ENCODE results near the gene ATG7. TPM values are rescaled to one million over a fixed set of nuclear protein-coding genes. Genes with fewer than 3 reads are reported as not detected.

Gene ATG7
- polyA plus RNA-seq, 4 donors: 7.8 to 16.3 (median 11.6) TPM

GRCh38 chr3:11269007-11269406 is 3.2 kb upstream of the ATG7 start:
- H3K4me3 ChIP-seq (ENCODE audit: low read depth in 1 of 3, low read length in 3 of 3): no peak overlapping the region
- no peak overlapping the region for H3K27ac ChIP-seq (ENCODE audit: low read depth in 1 of 3, low read length in 2 of 3)
- DNase-seq: no peak
- no peaks in the 10 kb centered on the region for H3K36me3 ChIP-seq (ENCODE audit: control insufficient read depth in 3 of 3, insufficient read depth in 2 of 3, low read depth in 1 of 3, low read length in 3 of 3)
- no peaks in the 10 kb centered on the region for H3K27me3 ChIP-seq (ENCODE audit: control insufficient read depth in 3 of 3, insufficient read depth in 3 of 3, low read length in 3 of 3)
- no peak for FAIRE-seq
- H3K9me3 ChIP-seq (ENCODE audit: control insufficient read depth in 2 of 2, insufficient read depth in 1 of 2, low read depth in 1 of 2, low read length in 1 of 2): no peaks in the 10 kb centered on the region
- H3K4me1 ChIP-seq (ENCODE audit: control insufficient read depth in 3 of 3, insufficient read depth in 2 of 3, low read depth in 1 of 3, low read length in 2 of 3): peaks cover 0 to 6% (median 0%) of the 10 kb centered on the region in 3 donors
- WGBS, 3 donors: 78 to 84% (median 80%) methylated on average over 9 of the region's 9 CpGs

DNA sequence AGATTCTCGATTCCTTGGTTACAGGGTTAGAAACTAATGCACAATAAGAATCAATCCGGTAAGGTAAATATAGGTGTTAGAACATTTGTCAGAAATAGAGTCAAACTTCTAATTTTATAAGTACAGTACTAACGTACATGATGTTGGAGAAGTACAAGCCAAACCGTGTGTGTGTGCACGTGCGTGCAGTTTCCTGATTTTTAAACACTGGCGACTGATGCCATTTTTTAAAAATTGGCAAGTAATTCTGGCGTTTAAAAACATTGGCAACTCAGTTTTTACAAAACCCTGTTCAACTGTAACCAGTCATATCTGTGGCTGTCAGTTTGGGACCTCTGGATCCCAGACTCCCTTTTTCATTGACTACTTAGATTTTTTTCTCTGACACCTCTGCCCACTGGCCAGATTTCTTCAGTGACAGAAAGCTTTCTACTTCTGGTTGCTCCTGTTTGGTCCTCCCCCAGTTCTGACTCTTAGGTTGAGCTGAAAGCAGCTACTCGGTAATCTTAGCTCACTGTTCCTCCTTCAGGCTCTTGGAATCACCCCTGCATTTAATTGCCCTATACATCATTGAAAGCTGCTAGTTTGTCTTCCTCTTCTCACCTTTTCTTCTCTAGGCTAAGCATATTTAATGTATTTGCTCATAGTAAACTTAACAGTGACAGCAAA is 843 bp downstream of the ATG7 start:
- H3K27ac ChIP-seq (ENCODE audit: low read depth in 1 of 3, low read length in 2 of 3): peak overlapping the region in 1 of 3 donors; percentile 99
- FAIRE-seq: no peak

DNA sequence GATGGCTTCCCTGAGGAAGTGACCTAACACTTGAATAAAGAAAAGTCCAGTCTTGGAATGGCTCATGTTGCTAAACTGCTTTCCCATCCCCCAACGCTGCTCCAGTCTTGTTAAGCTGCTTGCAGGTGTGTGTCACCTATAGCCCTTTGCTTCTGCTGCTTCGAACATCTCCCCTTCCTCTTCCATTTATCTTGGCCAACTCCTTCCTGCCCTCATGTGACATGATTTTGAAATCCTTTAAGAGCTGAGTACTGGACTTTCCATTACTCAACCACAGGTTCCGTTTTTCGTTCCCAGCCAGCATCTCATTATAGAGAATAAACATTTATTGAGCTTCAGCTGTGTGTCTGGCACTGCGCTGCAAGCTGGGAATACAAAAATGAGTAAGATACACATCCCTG is 1.7 kb downstream of the ATG7 start:
- peaks cover 0 to 2% (median 0%) of the 10 kb centered on the region in 3 donors for H3K36me3 ChIP-seq (ENCODE audit: control insufficient read depth in 3 of 3, insufficient read depth in 2 of 3, low read depth in 1 of 3, low read length in 3 of 3)
- WGBS, 3 donors: 68 to 89% (median 84%) methylated on average over 5 of the region's 5 CpGs
- FAIRE-seq (no peak), DNase-seq (peak in 1 of 2 donors; percentile 11)
- H3K9me3 ChIP-seq (ENCODE audit: control insufficient read depth in 2 of 2, insufficient read depth in 1 of 2, low read depth in 1 of 2, low read length in 1 of 2): no peaks in the 10 kb centered on the region
- H3K27me3 ChIP-seq (ENCODE audit: control insufficient read depth in 3 of 3, insufficient read depth in 3 of 3, low read length in 3 of 3): no peaks in the 10 kb centered on the region
- peak overlapping the region in 1 of 3 donors; percentile 55 for H3K27ac ChIP-seq (ENCODE audit: low read depth in 1 of 3, low read length in 2 of 3)
- peaks cover 0 to 6% (median 0%) of the 10 kb centered on the region in 3 donors for H3K4me1 ChIP-seq (ENCODE audit: control insufficient read depth in 3 of 3, insufficient read depth in 2 of 3, low read depth in 1 of 3, low read length in 2 of 3)
- H3K4me3 ChIP-seq (ENCODE audit: low read depth in 1 of 3, low read length in 3 of 3): no peak overlapping the region

More for the DNA sequence above, 843 bp downstream of the ATG7 start:
- Histone ChIP-seq H3K4me3 (ENCODE audit: low read depth in 1 of 3, low read length in 3 of 3) (peak overlapping the region; percentile 61 to 82 (median 74)), H3K9me3 (ENCODE audit: control insufficient read depth in 2 of 2, insufficient read depth in 1 of 2, low read depth in 1 of 2, low read length in 1 of 2) (no peaks in the 10 kb centered on the region), H3K27me3 (ENCODE audit: control insufficient read depth in 3 of 3, insufficient read depth in 3 of 3, low read length in 3 of 3) (no peaks in the 10 kb centered on the region), H3K4me1 (ENCODE audit: control insufficient read depth in 3 of 3, insufficient read depth in 2 of 3, low read depth in 1 of 3, low read length in 2 of 3) (peaks cover 0 to 6% (median 0%) of the 10 kb centered on the region in 3 donors), H3K36me3 (ENCODE audit: control insufficient read depth in 3 of 3, insufficient read depth in 2 of 3, low read depth in 1 of 3, low read length in 3 of 3) (peaks cover 0 to 2% (median 0%) of the 10 kb centered on the region in 3 donors)
- DNase-seq: no peak
- WGBS, 3 donors: 1 to 2% (median 2%) methylated on average over 9 of the region's 9 CpGs

DNA sequence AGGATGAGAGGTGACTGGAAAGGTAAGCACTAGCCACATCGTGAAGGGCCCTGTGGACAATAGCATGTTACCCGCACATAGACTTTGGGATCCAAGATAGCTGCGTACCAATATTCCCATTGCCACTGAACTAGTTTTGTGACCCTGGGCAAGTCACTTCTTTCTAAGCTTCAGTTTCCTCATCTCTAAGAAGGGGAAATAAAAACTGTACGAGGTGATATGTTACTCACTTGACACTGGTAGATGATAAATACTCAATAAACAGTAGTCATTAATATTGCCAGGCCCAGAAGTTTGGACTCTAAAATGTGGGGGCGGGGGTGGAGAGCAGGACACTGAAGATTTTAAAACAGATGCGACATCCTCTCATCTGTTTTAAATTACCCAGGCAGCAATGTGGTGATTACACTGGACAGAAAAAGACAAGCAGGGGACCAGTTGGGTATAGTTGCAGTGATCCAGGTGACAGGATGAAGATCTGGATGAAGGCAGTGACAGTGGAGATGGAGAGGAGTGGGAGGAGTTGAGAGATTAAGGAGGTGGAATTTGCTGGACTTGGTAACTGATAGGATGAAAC is 2.5 kb downstream of the ATG7 start:
- peak overlapping the region in 1 of 3 donors; percentile 55 for H3K27ac ChIP-seq (ENCODE audit: low read depth in 1 of 3, low read length in 2 of 3)
- WGBS, 3 donors: 82 to 88% (median 87%) methylated on average over 6 of the region's 6 CpGs
- H3K27me3 ChIP-seq (ENCODE audit: control insufficient read depth in 3 of 3, insufficient read depth in 3 of 3, low read length in 3 of 3): no peaks in the 10 kb centered on the region
- no peaks in the 10 kb centered on the region for H3K9me3 ChIP-seq (ENCODE audit: control insufficient read depth in 2 of 2, insufficient read depth in 1 of 2, low read depth in 1 of 2, low read length in 1 of 2)
- peaks cover 0 to 6% (median 0%) of the 10 kb centered on the region in 3 donors for H3K4me1 ChIP-seq (ENCODE audit: control insufficient read depth in 3 of 3, insufficient read depth in 2 of 3, low read depth in 1 of 3, low read length in 2 of 3)
- H3K36me3 ChIP-seq (ENCODE audit: control insufficient read depth in 3 of 3, insufficient read depth in 2 of 3, low read depth in 1 of 3, low read length in 3 of 3): peaks cover 0 to 2% (median 0%) of the 10 kb centered on the region in 3 donors
- DNase-seq (no peak), FAIRE-seq (no peak)
- H3K4me3 ChIP-seq (ENCODE audit: low read depth in 1 of 3, low read length in 3 of 3): no peak overlapping the region

DNA sequence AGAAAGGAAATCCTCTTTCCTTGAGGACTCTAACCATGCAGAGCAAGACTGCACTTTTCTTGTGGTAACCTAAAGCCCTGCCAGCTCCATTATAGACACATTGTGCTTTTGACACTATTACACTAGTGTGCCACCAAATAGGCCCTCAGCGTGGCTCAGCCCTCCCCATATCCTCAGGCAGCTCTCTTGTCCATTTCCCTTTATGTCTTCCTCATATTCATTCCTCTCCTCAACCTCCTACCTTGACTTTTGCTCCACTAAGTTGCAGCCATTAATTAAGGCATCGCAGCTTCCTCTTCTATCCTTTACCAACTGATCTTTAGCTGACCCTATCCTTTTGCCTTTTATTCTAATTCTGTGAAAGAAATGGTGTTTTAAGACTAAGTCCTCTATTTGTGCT is 3.7 kb downstream of the ATG7 start:
- WGBS, 3 donors: 40 to 75% (median 58%) methylated on average over 2 of the region's 2 CpGs
- Histone ChIP-seq H3K9me3 (ENCODE audit: control insufficient read depth in 2 of 2, insufficient read depth in 1 of 2, low read depth in 1 of 2, low read length in 1 of 2) (no peaks in the 10 kb centered on the region), H3K4me3 (ENCODE audit: low read depth in 1 of 3, low read length in 3 of 3) (no peak overlapping the region), H3K4me1 (ENCODE audit: control insufficient read depth in 3 of 3, insufficient read depth in 2 of 3, low read depth in 1 of 3, low read length in 2 of 3) (peaks cover 0 to 6% (median 0%) of the 10 kb centered on the region in 3 donors), H3K27ac (ENCODE audit: low read depth in 1 of 3, low read length in 2 of 3) (no peak overlapping the region), H3K27me3 (ENCODE audit: control insufficient read depth in 3 of 3, insufficient read depth in 3 of 3, low read length in 3 of 3) (no peaks in the 10 kb centered on the region), H3K36me3 (ENCODE audit: control insufficient read depth in 3 of 3, insufficient read depth in 2 of 3, low read depth in 1 of 3, low read length in 3 of 3) (peaks cover 0 to 3% (median 2%) of the 10 kb centered on the region in 3 donors)
- FAIRE-seq (no peak), DNase-seq (no peak)

GRCh38 chr3:11276901-11277300 is 4.7 kb downstream of the ATG7 start:
- Histone ChIP-seq H3K9me3 (ENCODE audit: control insufficient read depth in 2 of 2, insufficient read depth in 1 of 2, low read depth in 1 of 2, low read length in 1 of 2) (no peaks in the 10 kb centered on the region), H3K27ac (ENCODE audit: low read depth in 1 of 3, low read length in 2 of 3) (no peak overlapping the region), H3K36me3 (ENCODE audit: control insufficient read depth in 3 of 3, insufficient read depth in 2 of 3, low read depth in 1 of 3, low read length in 3 of 3) (peaks cover 0 to 6% (median 2%) of the 10 kb centered on the region in 3 donors), H3K4me3 (ENCODE audit: low read depth in 1 of 3, low read length in 3 of 3) (no peak overlapping the region), H3K4me1 (ENCODE audit: control insufficient read depth in 3 of 3, insufficient read depth in 2 of 3, low read depth in 1 of 3, low read length in 2 of 3) (peaks cover 0 to 3% (median 0%) of the 10 kb centered on the region in 3 donors), H3K27me3 (ENCODE audit: control insufficient read depth in 3 of 3, insufficient read depth in 3 of 3, low read length in 3 of 3) (no peaks in the 10 kb centered on the region)
- 86 to 100% (median 95%) methylated on average over 2 of the region's 2 CpGs for WGBS, 3 donors
- no peak for FAIRE-seq
- DNase-seq: no peak

- FAIRE-seq (no peak), DNase-seq (peak in 1 of 2 donors; percentile 14)
- WGBS, 3 donors: 56 to 86% (median 80%) methylated on average over 5 of the region's 5 CpGs
- Histone ChIP-seq H3K4me3 (ENCODE audit: low read depth in 1 of 3, low read length in 3 of 3) (no peak overlapping the region), H3K27ac (ENCODE audit: low read depth in 1 of 3, low read length in 2 of 3) (peak overlapping the region in 2 of 3 donors; percentile 44 to 55), H3K9me3 (ENCODE audit: control insufficient read depth in 2 of 2, insufficient read depth in 1 of 2, low read depth in 1 of 2, low read length in 1 of 2) (no peaks in the 10 kb centered on the region), H3K4me1 (ENCODE audit: control insufficient read depth in 3 of 3, insufficient read depth in 2 of 3, low read depth in 1 of 3, low read length in 2 of 3) (no peaks in the 10 kb centered on the region), H3K36me3 (ENCODE audit: control insufficient read depth in 3 of 3, insufficient read depth in 2 of 3, low read depth in 1 of 3, low read length in 3 of 3) (peaks cover 0 to 15% (median 11%) of the 10 kb centered on the region in 3 donors), H3K27me3 (ENCODE audit: control insufficient read depth in 3 of 3, insufficient read depth in 3 of 3, low read length in 3 of 3) (no peaks in the 10 kb centered on the region)
Measured at GRCh38 chr3:11282250-11283138, 10.3 kb downstream of the ATG7 start.

DNA sequence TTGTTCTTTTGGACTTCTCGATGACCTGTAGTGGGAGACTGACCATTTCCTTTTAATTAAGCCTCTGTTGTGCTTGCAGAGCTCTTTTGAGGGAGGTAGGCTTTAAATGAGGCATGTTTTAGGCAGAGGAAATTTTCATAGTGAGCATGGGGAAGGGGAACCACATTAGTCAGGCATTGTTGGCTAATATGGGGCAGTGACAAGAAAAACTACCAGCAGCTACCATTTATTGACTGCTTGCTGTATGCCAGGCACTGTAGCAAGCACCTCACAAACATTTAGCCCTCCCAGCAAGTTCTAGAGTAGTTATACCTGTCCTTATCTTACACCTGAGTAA is 10.9 kb downstream of the ATG7 start:
- no peak for DNase-seq
- Histone ChIP-seq H3K9me3 (ENCODE audit: control insufficient read depth in 2 of 2, insufficient read depth in 1 of 2, low read depth in 1 of 2, low read length in 1 of 2) (no peaks in the 10 kb centered on the region), H3K4me1 (ENCODE audit: control insufficient read depth in 3 of 3, insufficient read depth in 2 of 3, low read depth in 1 of 3, low read length in 2 of 3) (peaks cover 0 to 4% (median 0%) of the 10 kb centered on the region in 3 donors), H3K36me3 (ENCODE audit: control insufficient read depth in 3 of 3, insufficient read depth in 2 of 3, low read depth in 1 of 3, low read length in 3 of 3) (peaks cover 0 to 15% (median 11%) of the 10 kb centered on the region in 3 donors), H3K27me3 (ENCODE audit: control insufficient read depth in 3 of 3, insufficient read depth in 3 of 3, low read length in 3 of 3) (no peaks in the 10 kb centered on the region), H3K27ac (ENCODE audit: low read depth in 1 of 3, low read length in 2 of 3) (peak overlapping the region in 2 of 3 donors; percentile 35 to 55), H3K4me3 (ENCODE audit: low read depth in 1 of 3, low read length in 3 of 3) (no peak overlapping the region)
- WGBS, 3 donors: 66 to 95% (median 94%) methylated on average over 1 of the region's 1 CpG
- no peak for FAIRE-seq
